ENCODE data around the gene LPAR1. TPM values are rescaled to one million over a fixed set of nuclear protein-coding genes. Genes with fewer than 3 reads are reported as not detected.

LPAR1 gene
- total and polyA plus RNA-seq, 12 donors, result 9.6 to 65.2 (median 22.4) TPM

DNA sequence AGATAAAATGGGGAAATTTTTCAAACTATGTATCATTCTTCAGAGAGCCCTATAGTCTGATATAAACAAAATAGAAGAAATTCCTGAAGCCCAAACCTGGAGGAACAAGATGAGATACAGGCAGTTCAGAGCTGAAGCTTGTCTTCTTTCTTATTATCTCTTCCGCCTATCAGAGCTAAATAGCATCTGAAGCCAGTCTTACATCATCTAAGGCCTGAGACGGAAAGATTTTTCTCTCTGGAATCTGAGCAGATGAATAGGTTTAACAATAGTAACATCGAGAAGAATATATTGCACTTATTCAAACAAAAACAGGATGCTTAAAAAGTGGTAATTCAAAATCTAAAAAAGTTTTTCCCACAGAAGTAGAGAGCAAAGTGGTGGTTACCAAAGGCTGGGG is 59.8 kb downstream of the LPAR1 start:
- Histone ChIP-seq H3K4me3 (no peak overlapping the region), H3K4me1 (replicated peaks in 1 of 2) (peaks cover 0 to 24% of the 10 kb centered on the region in 2 donors), H3K36me3 (replicated peaks in 1 of 2) (no peaks in the 10 kb centered on the region), H3K27ac (no peak overlapping the region), H3K9me3 (replicated peaks in 1 of 3) (no peaks in the 10 kb centered on the region), H3K27me3 (no peaks in the 10 kb centered on the region)
- WGBS, 4 donors, result 67 to 80% (median 69%) methylated on average over 3 of the region's 3 CpGs
- TF ChIP-seq, protein P1, sequence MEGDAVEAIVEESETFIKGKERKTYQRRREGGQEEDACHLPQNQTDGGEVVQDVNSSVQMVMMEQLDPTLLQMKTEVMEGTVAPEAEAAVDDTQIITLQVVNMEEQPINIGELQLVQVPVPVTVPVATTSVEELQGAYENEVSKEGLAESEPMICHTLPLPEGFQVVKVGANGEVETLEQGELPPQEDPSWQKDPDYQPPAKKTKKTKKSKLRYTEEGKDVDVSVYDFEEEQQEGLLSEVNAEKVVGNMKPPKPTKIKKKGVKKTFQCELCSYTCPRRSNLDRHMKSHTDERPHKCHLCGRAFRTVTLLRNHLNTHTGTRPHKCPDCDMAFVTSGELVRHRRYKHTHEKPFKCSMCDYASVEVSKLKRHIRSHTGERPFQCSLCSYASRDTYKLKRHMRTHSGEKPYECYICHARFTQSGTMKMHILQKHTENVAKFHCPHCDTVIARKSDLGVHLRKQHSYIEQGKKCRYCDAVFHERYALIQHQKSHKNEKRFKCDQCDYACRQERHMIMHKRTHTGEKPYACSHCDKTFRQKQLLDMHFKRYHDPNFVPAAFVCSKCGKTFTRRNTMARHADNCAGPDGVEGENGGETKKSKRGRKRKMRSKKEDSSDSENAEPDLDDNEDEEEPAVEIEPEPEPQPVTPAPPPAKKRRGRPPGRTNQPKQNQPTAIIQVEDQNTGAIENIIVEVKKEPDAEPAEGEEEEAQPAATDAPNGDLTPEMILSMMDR (IDR thresholded peaks at IDR 0.05), result no peak
- no peak for TF ChIP-seq POLR2A (IDR thresholded peaks at IDR 0.05)
- no peak for DNase-seq
- intact Hi-C loops (cut with DNase I), result no loop called here

DNA sequence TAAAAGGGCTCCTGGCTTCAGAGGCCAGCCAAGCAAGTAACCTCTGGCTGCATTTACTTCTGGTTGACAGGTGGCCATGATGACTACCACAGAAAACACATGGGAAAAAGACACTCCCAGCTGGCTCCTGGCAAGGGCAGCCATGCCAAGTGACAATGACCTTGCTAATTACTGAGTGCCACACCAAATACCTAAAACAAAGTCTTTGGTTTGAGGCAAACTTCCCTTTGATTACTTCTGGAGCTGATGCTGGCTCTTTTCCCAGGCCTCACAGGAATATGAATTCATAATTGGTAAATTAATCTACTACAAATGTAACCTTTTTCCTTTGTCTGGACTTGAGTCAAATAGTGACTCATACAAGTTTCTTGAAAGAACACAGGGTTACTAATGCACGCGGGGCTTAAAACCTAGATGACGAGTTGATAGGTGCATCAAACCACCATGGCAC is 61.0 kb downstream of the LPAR1 start:
- Histone ChIP-seq H3K27me3 (no peaks in the 10 kb centered on the region), H3K4me1 (replicated peaks in 1 of 2) (peaks cover 0 to 24% of the 10 kb centered on the region in 2 donors), H3K9me3 (replicated peaks in 1 of 3) (no peaks in the 10 kb centered on the region), H3K4me3 (no peak overlapping the region), H3K27ac (no peak overlapping the region), H3K36me3 (replicated peaks in 1 of 2) (no peaks in the 10 kb centered on the region)
- TF ChIP-seq, protein P1 (IDR thresholded peaks at IDR 0.05), result no peak
- TF ChIP-seq POLR2A (IDR thresholded peaks at IDR 0.05), result no peak
- DNase-seq, result peak in 5 of 7 donors; percentile 11 to 60 (median 21)
- intact Hi-C loops (cut with DNase I), result no loop called here
- 26 to 33% (median 28%) methylated on average over 3 of the region's 3 CpGs for WGBS, 4 donors

GRCh38 chr9:110975969-110976368 is 62.3 kb downstream of the LPAR1 start:
- H3K4me1 ChIP-seq (replicated peaks in 1 of 2), result peaks cover 0 to 24% of the 10 kb centered on the region in 2 donors
- TF ChIP-seq, protein P1 (IDR thresholded peaks at IDR 0.05), result no peak
- TF ChIP-seq POLR2A (IDR thresholded peaks at IDR 0.05), result no peak
- H3K27ac ChIP-seq, result no peak overlapping the region
- DNase-seq, result no peak
- no peak overlapping the region for H3K4me3 ChIP-seq
- 53 to 69% (median 62%) methylated on average over 6 of the region's 6 CpGs for WGBS, 4 donors
- H3K27me3 ChIP-seq, result no peaks in the 10 kb centered on the region
- no peaks in the 10 kb centered on the region for H3K36me3 ChIP-seq (replicated peaks in 1 of 2)
- H3K9me3 ChIP-seq (replicated peaks in 1 of 3), result no peaks in the 10 kb centered on the region
- intact Hi-C loops (cut with DNase I), result no loop called here

- intact Hi-C loops (cut with DNase I), result no loop called here
- H3K27ac ChIP-seq, result no peak overlapping the region
- WGBS, 4 donors, result 85 to 95% (median 89%) methylated on average over 2 of the region's 2 CpGs
- no peaks in the 10 kb centered on the region for H3K9me3 ChIP-seq (replicated peaks in 1 of 3)
- H3K4me1 ChIP-seq (replicated peaks in 1 of 2), result peaks cover 0 to 24% of the 10 kb centered on the region in 2 donors
- H3K4me3 ChIP-seq, result no peak overlapping the region
- TF ChIP-seq, protein P1 (IDR thresholded peaks at IDR 0.05), result no peak
- no peak for TF ChIP-seq POLR2A (IDR thresholded peaks at IDR 0.05)
- H3K27me3 ChIP-seq, result no peaks in the 10 kb centered on the region
- no peaks in the 10 kb centered on the region for H3K36me3 ChIP-seq (replicated peaks in 1 of 2)
- no peak for DNase-seq
These were observed 63.0 kb downstream of the LPAR1 start for GRCh38 chr9:110975278-110975677.

All from adrenal gland (tissue), 12 donors.